Activated CD8-positive, alpha-beta T cell treated with anti-CD3 and anti-CD28 coated beads for 36 hours (primary cell): ENCODE results near the gene TSPAN5. TPM values are rescaled to one million over a fixed set of nuclear protein-coding genes. Genes with fewer than 3 reads are reported as not detected.
A peak's percentile ranks its signal among the peaks of the same experiment; 100 is the strongest.
"Not testable (repeated sequence)": the region's sequence is repeated elsewhere in the genome, so short reads cannot be mapped to it uniquely, and the experiment has no call there.

Source experiments
- ATAC-seq: fragments of 200-7000 bp; cut with Tn5 transposase; one replicate; pipeline ENCODE4 v1.10.0; 2021; ENCODE audit warnings: mild to moderate bottlenecking, moderate library complexity
- CTCF ChIA-PET: fragments of 350-600 bp; sonication (Branson Sonifier 250); formaldehyde crosslinking; loops from one replicate; lab custom pipeline; 2021; ENCODE audit warnings: antibody characterized with exemption; lab: Charles Lee
- POLR2A ChIA-PET: fragments of 350-600 bp; sonication (Branson Sonifier 250); formaldehyde crosslinking; loops from one replicate; lab custom pipeline; 2021; ENCODE audit warnings: antibody characterized with exemption; lab: Charles Lee
- DNase-seq: peaks from one replicate; pipeline ENCODE4 v3.0.0-alpha.2; 2020
- H3K27ac Mint-ChIP-seq: one replicate; pipeline ENCODE4 v1.8.0; 2021; ENCODE audit warnings: mild to moderate bottlenecking, mixed read lengths
- H3K27me3 Mint-ChIP-seq: one replicate; pipeline ENCODE4 v1.8.0; 2021; ENCODE audit warnings: mixed read lengths
- H3K36me3 Mint-ChIP-seq: one replicate; pipeline ENCODE4 v1.8.0; 2021; ENCODE audit warnings: low read depth, mixed read lengths
- H3K4me1 Mint-ChIP-seq: one replicate; pipeline ENCODE4 v1.8.0; 2021; ENCODE audit warnings: low read depth, mixed read lengths
- H3K4me3 Mint-ChIP-seq: one replicate; pipeline ENCODE4 v1.8.0; 2021; ENCODE audit warnings: mild to moderate bottlenecking, moderate library complexity, mixed read lengths
- H3K9me3 Mint-ChIP-seq: one replicate; pipeline ENCODE4 v1.8.0; 2021; ENCODE audit warnings: mixed read lengths
- CTCF ChIP-seq: fragments of 200-600 bp; IDR thresholded peaks from one replicate; pipeline ENCODE4 v1.8.0; 2022; ENCODE audit warnings: antibody characterized with exemption, mild to moderate bottlenecking
- intact Hi-C: fragments of 100-400 bp; cut with micrococcal nuclease; formaldehyde crosslinking; loops from one replicate; pipeline ENCODE4 v1.10.0; 2022
- total RNA-seq, 2 experiments: library from RNA; stranded (reverse); gene quantifications; one replicate each; pipeline ENCODE4 v1.2.3, GENCODE V29; 2021

TSPAN5 gene
- total RNA-seq, 2 experiments from 2014 or later = 18.5 to 21.9 TPM

GRCh38 chr4:98467627-98468072, 190.8 kb downstream of the TSPAN5 start:
- peak; percentile 95 for ATAC-seq
- Mint-ChIP-seq H3K4me3 (peak overlapping the region; percentile 66), H3K9me3 (no peaks in the 10 kb centered on the region), H3K27me3 (no peaks in the 10 kb centered on the region), H3K27ac (no peak overlapping the region), H3K36me3 (peaks cover 24% of the 10 kb centered on the region), H3K4me1 (peaks cover 27% of the 10 kb centered on the region)
- intact Hi-C loops = loop anchor here (5.0 kb wide), 1 partner anchor 195 kb away; no protein-coding TSS in a partner anchor
- peak; percentile 65 for TF ChIP-seq CTCF
- peak; percentile 83 for DNase-seq
- ChIA-PET POLR2A (interaction anchor here (1.1 to 1.8 kb wide), 3 partner anchors 14 to 207 kb away, joined by 3 to 5 read pairs (median 4); no protein-coding TSS in a partner anchor), CTCF (interaction anchor here (0.6 to 2.3 kb wide), 59 partner anchors 9 to 589 kb away, joined by 3 to 23 read pairs (median 3); partner anchors contain the start of genes STPG2 and TSPAN5)

- POLR2A ChIA-PET = interaction anchor here (1.1 to 1.8 kb wide), 3 partner anchors 15 to 207 kb away, joined by 3 to 5 read pairs (median 4); no protein-coding TSS in a partner anchor
- intact Hi-C loops = loop anchor here (5.0 kb wide), 1 partner anchor 195 kb away; no protein-coding TSS in a partner anchor
- DNase-seq = no peak
- TF ChIP-seq CTCF = no peak
- no peak overlapping the region for H3K27ac Mint-ChIP-seq
- peak overlapping the region; percentile 66 for H3K4me3 Mint-ChIP-seq
- peak; percentile 18 for ATAC-seq
- CTCF ChIA-PET = interaction anchor here (0.7 to 2.3 kb wide), 39 partner anchors 9 to 589 kb away, joined by 3 to 23 read pairs (median 4); partner anchors contain the start of gene TSPAN5
- peaks cover under 1% of the 10 kb centered on the region for H3K9me3 Mint-ChIP-seq
- H3K4me1 Mint-ChIP-seq = peaks cover 27% of the 10 kb centered on the region
- no peaks in the 10 kb centered on the region for H3K27me3 Mint-ChIP-seq
- peaks cover 18% of the 10 kb centered on the region for H3K36me3 Mint-ChIP-seq
Measured at GRCh38 chr4:98466868-98467599, 191.4 kb downstream of the TSPAN5 start.

- H3K27ac Mint-ChIP-seq = no peak overlapping the region
- TF ChIP-seq CTCF = no peak
- intact Hi-C loops = no loop called here
- H3K36me3 Mint-ChIP-seq = no peaks in the 10 kb centered on the region
- H3K27me3 Mint-ChIP-seq = no peaks in the 10 kb centered on the region
- ChIA-PET CTCF (no interaction called here), POLR2A (no interaction called here)
- peaks cover 13% of the 10 kb centered on the region for H3K4me1 Mint-ChIP-seq
- peaks cover 7% of the 10 kb centered on the region for H3K9me3 Mint-ChIP-seq
- DNase-seq (no peak), ATAC-seq (no peak)
- H3K4me3 Mint-ChIP-seq = no peak overlapping the region
Measured at GRCh38 chr4:98462487-98462886, 195.9 kb downstream of the TSPAN5 start.

GRCh38 chr4:98461121-98461865, 197.1 kb downstream of the TSPAN5 start:
- H3K27ac Mint-ChIP-seq, H3K4me1 Mint-ChIP-seq, CTCF ChIA-PET: not testable (repeated sequence)

GRCh38 chr4:98457422-98457821, 201.0 kb downstream of the TSPAN5 start:
- CTCF ChIA-PET, H3K36me3 Mint-ChIP-seq, POLR2A ChIA-PET: not testable (repeated sequence)

More at GRCh38 chr4:98461121-98461865, 197.1 kb downstream of the TSPAN5 start:
- H3K36me3 Mint-ChIP-seq, POLR2A ChIA-PET, H3K27me3 Mint-ChIP-seq, ATAC-seq, H3K9me3 Mint-ChIP-seq, intact Hi-C loops, DNase-seq, H3K4me3 Mint-ChIP-seq: not testable (repeated sequence)

More at GRCh38 chr4:98457422-98457821, 201.0 kb downstream of the TSPAN5 start:
- H3K4me1 Mint-ChIP-seq, H3K27me3 Mint-ChIP-seq, DNase-seq, H3K9me3 Mint-ChIP-seq, H3K27ac Mint-ChIP-seq, ATAC-seq, intact Hi-C loops, H3K4me3 Mint-ChIP-seq: not testable (repeated sequence)
